HG02642 (cell line): ENCODE results near the gene CCDC158.
"Not testable (repeated sequence)": the region's sequence is repeated elsewhere in the genome, so short reads cannot be mapped to it uniquely, and the experiment has no call there.

Source experiments
- ATAC-seq: cut with Tn5 transposase; IDR thresholded peaks from one replicate; pipeline ENCODE4 v1.9.1; 2021; ENCODE audit warnings: mild to moderate bottlenecking; ENCODE audit not compliant: unreplicated experiment, poor library complexity

Gene CCDC158

GRCh38 chr4:76430519-76431388 lies 9.8 kb upstream of the CCDC158 start:
- no peak for ATAC-seq

DNA sequence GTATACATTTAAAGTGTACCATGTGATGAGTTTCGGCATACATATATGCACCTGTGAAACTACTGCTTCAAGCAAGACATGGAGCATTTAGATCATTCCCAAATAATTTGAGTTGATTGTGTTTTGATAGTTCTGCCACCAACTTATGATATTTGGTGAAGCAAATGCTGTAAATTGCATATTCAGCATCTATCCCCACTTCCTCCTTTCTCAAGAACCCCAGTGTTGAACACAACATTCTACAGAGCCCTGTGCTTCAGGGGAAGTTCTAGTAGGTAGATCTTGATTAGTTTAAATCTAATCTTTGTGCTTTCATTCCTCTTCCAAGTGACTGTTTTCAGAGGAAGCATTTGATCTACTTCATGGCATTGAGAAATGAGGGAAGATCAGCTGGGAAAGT lies 8.7 kb upstream of the CCDC158 start:
- ATAC-seq = no peak

- no peak for ATAC-seq
Observed at GRCh38 chr4:76426272-76426671, 5.3 kb upstream of the CCDC158 start.

DNA sequence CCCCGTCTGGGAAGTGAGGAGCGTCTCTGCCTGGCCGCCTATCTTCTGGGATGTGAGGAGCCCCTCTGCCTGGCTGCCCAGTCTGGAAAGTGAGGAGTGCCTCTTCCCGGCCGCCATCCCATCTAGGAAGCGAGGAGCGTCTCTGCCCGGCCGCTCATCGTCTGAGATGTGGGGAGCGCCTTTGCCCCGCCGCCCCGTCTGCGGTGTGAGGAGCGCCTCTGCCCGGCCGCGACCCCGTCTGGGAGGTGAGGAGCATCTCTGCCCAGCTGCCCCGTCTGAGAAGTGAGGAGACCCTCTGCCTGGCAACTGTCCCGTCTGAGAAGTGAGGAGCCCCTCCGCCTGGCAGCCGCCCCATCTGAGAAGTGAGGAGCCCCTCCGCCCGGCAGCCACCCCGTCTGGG lies 2.2 kb upstream of the CCDC158 start:
- ATAC-seq = not testable (repeated sequence)

GRCh38 chr4:76420188-76420761 lies 666 bp downstream of the CCDC158 start:
- ATAC-seq = no peak

- ATAC-seq = no peak
Observed at GRCh38 chr4:76410636-76411035, 10.3 kb downstream of the CCDC158 start.

DNA sequence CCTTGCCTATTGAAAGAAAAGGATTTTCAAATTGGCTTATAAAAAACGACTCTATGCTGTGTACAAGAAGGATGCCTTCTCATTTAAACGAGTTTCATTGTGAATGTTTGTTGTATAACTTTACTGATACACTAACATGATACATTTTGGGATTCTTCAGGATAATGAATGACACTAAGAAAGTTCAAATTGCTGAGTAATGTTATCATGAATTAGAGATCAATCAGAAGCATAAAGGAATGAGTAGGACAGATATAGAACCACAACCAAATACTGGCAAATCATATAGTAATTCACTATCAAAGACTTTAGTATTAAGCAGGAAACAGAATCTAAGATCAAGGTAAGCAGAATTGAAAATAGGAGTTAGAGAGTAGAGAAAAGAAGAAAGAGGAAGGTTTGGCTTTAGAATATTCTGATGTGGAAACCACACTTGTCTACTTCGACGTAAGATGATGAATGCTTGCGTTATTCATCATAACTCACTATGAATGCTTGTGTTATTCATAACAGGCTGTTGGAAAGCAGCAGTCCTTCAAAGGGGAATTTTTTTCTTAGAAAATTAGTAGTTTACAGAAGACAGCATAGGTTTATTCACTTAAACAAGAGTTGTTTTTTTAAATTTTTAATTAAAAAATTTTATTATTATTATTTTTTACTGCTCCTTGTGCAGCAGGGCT lies 13.4 kb downstream of the CCDC158 start:
- ATAC-seq = no peak

DNA sequence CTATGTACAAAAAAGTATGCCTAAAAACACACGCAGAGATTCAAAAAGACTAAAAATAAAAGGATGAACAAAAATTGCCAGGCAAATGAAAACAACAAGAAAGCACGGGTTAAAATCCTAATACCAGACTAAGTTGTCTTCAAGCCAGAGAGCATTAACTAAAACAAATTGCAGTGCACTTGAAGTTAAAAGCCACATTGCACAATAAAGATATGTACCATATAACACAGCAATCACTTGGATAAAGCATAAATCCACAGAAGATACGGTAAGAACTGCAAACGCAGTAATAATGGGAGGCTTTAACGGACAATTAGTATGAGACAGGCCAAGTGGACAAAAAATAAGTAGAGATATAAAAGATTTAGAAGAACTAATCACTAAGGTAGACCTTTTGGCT lies 14.9 kb downstream of the CCDC158 start:
- no peak for ATAC-seq

DNA sequence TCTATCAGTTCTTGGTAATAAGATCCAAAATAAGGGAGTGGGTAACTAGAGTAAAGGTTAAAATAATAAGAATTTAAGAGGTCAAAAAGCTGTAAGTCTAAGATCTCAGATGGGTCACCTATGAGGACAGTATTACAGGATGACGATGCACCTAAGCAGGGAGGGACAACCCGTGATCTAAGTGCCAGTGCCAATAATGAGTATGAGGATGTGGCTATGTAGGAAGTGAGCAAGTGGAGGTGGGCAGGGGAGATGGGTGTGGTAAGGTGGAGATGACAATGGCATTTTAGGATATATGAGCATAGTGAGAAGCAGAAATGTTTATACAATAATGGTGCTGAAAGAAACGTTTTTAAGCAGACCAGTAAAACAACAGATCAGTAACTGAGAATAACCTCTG lies 19.3 kb downstream of the CCDC158 start:
- ATAC-seq = no peak

- no peak for ATAC-seq
Observed at GRCh38 chr4:76388160-76388908, 32.6 kb downstream of the CCDC158 start.

- ATAC-seq = no peak
Observed at GRCh38 chr4:76386566-76387305, 34.2 kb downstream of the CCDC158 start.

GRCh38 chr4:76385974-76386373 lies 35.0 kb downstream of the CCDC158 start:
- ATAC-seq = no peak

- no peak for ATAC-seq
Observed at GRCh38 chr4:76384052-76384451, 36.9 kb downstream of the CCDC158 start.

- ATAC-seq = no peak
Observed at GRCh38 chr4:76383001-76383400, 37.9 kb downstream of the CCDC158 start.

- no peak for ATAC-seq
Observed at GRCh38 chr4:76381986-76382385, 39.0 kb downstream of the CCDC158 start.

GRCh38 chr4:76380561-76380960 lies 40.4 kb downstream of the CCDC158 start:
- no peak for ATAC-seq

GRCh38 chr4:76377911-76378310 lies 43.0 kb downstream of the CCDC158 start:
- ATAC-seq = no peak

DNA sequence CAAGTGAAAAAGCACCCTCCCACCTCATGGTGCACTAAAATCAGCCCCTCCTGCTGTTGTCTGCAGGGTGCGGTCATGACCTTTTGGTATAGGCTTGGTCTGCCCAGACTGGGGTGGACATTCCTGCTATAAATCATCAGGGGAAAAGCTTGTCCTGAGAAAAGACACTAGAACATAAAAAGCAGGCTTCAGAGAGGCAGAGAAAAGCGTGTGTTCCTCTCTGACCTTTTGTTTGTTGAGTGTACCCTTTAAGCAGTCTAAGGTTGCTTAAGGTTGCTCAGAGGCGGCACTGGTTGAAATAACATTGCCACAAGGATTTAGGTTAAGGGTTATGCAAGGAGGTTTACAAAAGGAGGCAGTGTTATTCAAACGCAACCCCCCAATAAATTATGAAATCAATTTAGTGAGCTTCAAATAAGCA lies 43.5 kb downstream of the CCDC158 start:
- ATAC-seq = no peak

- ATAC-seq = no peak
Observed at GRCh38 chr4:76376534-76376933, 44.4 kb downstream of the CCDC158 start.

DNA sequence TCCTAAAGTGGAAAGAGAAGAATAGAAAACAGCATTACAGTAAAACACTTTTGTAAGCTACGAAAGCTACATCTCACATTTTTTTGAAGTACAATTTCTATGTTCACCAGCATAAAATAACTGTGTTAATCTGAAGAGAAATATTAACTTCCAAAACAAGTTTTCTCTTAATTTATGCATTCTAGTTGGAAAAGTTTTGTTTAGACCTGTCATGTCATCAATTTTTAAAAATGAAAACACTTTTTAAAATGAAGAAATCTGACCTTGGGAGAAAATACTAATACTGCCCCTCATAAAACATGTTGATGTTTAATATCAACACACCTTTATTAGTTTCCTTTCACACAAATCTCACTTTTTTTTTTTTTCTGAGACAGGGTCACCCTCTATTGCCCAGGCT lies 45.2 kb downstream of the CCDC158 start:
- ATAC-seq = no peak
